Fibroblast of lung (primary cell): ENCODE data around the gene UBXN11. TPM values are rescaled to one million over a fixed set of nuclear protein-coding genes. Genes with fewer than 3 reads are reported as not detected.
A peak's percentile ranks its signal among the peaks of the same experiment; 100 is the strongest.

Source experiments
- DNase-seq, 2 donors: peaks; one replicate each; pipeline versions ENCODE4 v3.0.0 to v3.0.0-alpha.2; 2010; ENCODE audit warnings: low read depth in 2 of 2
- H2AFZ ChIP-seq: 2 replicates; pipeline ENCODE4 v1.5.1; 2012; ENCODE audit warnings: low read length, control low read depth, inconsistent platforms
- H3K27ac ChIP-seq: 2 replicates; pipeline ENCODE4 v1.5.1; 2011; ENCODE audit warnings: low read length, control low read depth; ENCODE audit not compliant: insufficient read depth
- H3K27me3 ChIP-seq: 2 replicates; pipeline ENCODE4 v1.5.1; 2011; ENCODE audit warnings: mild to moderate bottlenecking, low read length; ENCODE audit not compliant: control insufficient read depth, insufficient read depth
- H3K36me3 ChIP-seq: 2 replicates; pipeline ENCODE4 v1.5.1; 2011; ENCODE audit warnings: low read length; ENCODE audit not compliant: control insufficient read depth, insufficient read depth
- H3K4me1 ChIP-seq: 2 replicates; pipeline ENCODE4 v1.5.1; 2011; ENCODE audit warnings: low read length; ENCODE audit not compliant: control insufficient read depth, insufficient read depth; ENCODE audit errors: extremely low read depth
- H3K4me2 ChIP-seq: 2 replicates; pipeline ENCODE4 v1.5.1; 2011; ENCODE audit warnings: low read length, control low read depth; ENCODE audit not compliant: insufficient read depth; ENCODE audit errors: extremely low read depth
- H3K4me3 ChIP-seq, 4 experiments: fragments of 200-600 bp in 1 of 4; sonication (generic) in 1 of 4; replicated peaks in 1 of 4; 2 replicates each; pipeline ENCODE4 v1.5.1; 2011 to 2016; ENCODE audit warnings: low read length in 4 of 4, low read depth in 3 of 4, mild to moderate bottlenecking in 3 of 4, control low read depth in 2 of 4, inconsistent platforms in 1 of 4, mixed read lengths in 1 of 4; ENCODE audit not compliant: insufficient read depth in 1 of 4; ENCODE audit errors: control extremely low read depth in 1 of 4
- H3K79me2 ChIP-seq: 2 replicates; pipeline ENCODE4 v1.5.1; 2012; ENCODE audit warnings: mild to moderate bottlenecking, low read length, inconsistent platforms; ENCODE audit not compliant: control insufficient read depth, insufficient read depth
- H3K9ac ChIP-seq: 2 replicates; pipeline ENCODE4 v1.5.1; 2011; ENCODE audit warnings: mild to moderate bottlenecking, low read length, control low read depth; ENCODE audit not compliant: insufficient read depth
- H3K9me3 ChIP-seq: 2 replicates; pipeline ENCODE4 v1.5.1; 2012; ENCODE audit warnings: low read depth, low read length; ENCODE audit not compliant: control insufficient read depth, insufficient read depth
- H4K20me1 ChIP-seq: 2 replicates; pipeline ENCODE4 v1.5.1; 2011; ENCODE audit warnings: low read length; ENCODE audit not compliant: control insufficient read depth, insufficient read depth; ENCODE audit errors: extremely low read depth
- EZH2 ChIP-seq: IDR thresholded peaks from 2 replicates; pipeline ENCODE4 v1.5.1; 2012; ENCODE audit warnings: low read length, control low read depth, mild to moderate bottlenecking; ENCODE audit errors: missing control alignments
- polyA plus RNA-seq, 2 donors: library from polyadenylated mRNA; depleted of rRNA in 1 of 2; stranded (reverse) in 1 of 2; unstranded in 1 of 2; fragments of >200 nt; gene quantifications; 2 replicates each; pipeline ENCODE4 v1.2.1, GENCODE V29; 2011 to 2012; ENCODE audit warnings: missing spikeins in 1 of 2
- total RNA-seq: library from RNA; depleted of rRNA; stranded (reverse); fragments of >200 nt; gene quantifications from 2 replicates; pipeline ENCODE4 v1.2.1, GENCODE V29; 2014
- TF ChIP-seq, protein P1 (sequence below), 2 donors: IDR thresholded peaks in 1 of 2; conservative IDR thresholded peaks in 1 of 2; 1 replicate in 1 of 2; 2 replicates in 1 of 2; pipeline ENCODE4 v1.5.1; 2011 to 2012; ENCODE audit warnings: low read length in 2 of 2, control low read depth in 1 of 2, inconsistent platforms in 1 of 2, low read depth in 1 of 2, mild to moderate bottlenecking in 1 of 2

Gene UBXN11
- total and polyA plus RNA-seq, 2 donors (not counting 1 experiment from before 2014, with no cell fraction given): 3.5 to 7.1 TPM

GRCh38 chr1:26351590-26352337 is 45.3 kb upstream of the UBXN11 start:
- peak in 1 of 2 donors; percentile 71 for DNase-seq

GRCh38 chr1:26350701-26351589 is 44.5 kb upstream of the UBXN11 start:
- Histone ChIP-seq H3K4me1 (no peaks in the 10 kb centered on the region), H3K36me3 (no peaks in the 10 kb centered on the region), H3K4me2 (no peak overlapping the region), H3K79me2 (no peaks in the 10 kb centered on the region), H3K27me3 (peaks cover 6% of the 10 kb centered on the region), H3K4me3 (no peak overlapping the region), H3K9ac (no peak overlapping the region), H3K9me3 (no peaks in the 10 kb centered on the region), H4K20me1 (no peaks in the 10 kb centered on the region), H3K27ac (no peak overlapping the region), H2AFZ (no peak overlapping the region)
- TF ChIP-seq, protein P1, sequence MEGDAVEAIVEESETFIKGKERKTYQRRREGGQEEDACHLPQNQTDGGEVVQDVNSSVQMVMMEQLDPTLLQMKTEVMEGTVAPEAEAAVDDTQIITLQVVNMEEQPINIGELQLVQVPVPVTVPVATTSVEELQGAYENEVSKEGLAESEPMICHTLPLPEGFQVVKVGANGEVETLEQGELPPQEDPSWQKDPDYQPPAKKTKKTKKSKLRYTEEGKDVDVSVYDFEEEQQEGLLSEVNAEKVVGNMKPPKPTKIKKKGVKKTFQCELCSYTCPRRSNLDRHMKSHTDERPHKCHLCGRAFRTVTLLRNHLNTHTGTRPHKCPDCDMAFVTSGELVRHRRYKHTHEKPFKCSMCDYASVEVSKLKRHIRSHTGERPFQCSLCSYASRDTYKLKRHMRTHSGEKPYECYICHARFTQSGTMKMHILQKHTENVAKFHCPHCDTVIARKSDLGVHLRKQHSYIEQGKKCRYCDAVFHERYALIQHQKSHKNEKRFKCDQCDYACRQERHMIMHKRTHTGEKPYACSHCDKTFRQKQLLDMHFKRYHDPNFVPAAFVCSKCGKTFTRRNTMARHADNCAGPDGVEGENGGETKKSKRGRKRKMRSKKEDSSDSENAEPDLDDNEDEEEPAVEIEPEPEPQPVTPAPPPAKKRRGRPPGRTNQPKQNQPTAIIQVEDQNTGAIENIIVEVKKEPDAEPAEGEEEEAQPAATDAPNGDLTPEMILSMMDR (conservative IDR thresholded peaks at IDR 0.05 in 1 of 2, IDR thresholded peaks at IDR 0.05 in 1 of 2; ENCODE audit: low read depth in 1 of 2, low read length in 2 of 2): no peak
- TF ChIP-seq EZH2: no peak
- DNase-seq: peak in 1 of 2 donors; percentile 27

More at GRCh38 chr1:26351590-26352337, 45.3 kb upstream of the UBXN11 start:
- H3K4me1 ChIP-seq: no peaks in the 10 kb centered on the region
- H3K9ac ChIP-seq: no peak overlapping the region
- no peaks in the 10 kb centered on the region for H3K9me3 ChIP-seq
- peaks cover 10% of the 10 kb centered on the region for H3K27me3 ChIP-seq
- no peaks in the 10 kb centered on the region for H3K79me2 ChIP-seq
- H4K20me1 ChIP-seq: no peaks in the 10 kb centered on the region
- no peak overlapping the region for H2AFZ ChIP-seq
- H3K4me3 ChIP-seq: no peak overlapping the region
- H3K4me2 ChIP-seq: no peak overlapping the region
- TF ChIP-seq, protein P1 (conservative IDR thresholded peaks at IDR 0.05 in 1 of 2, IDR thresholded peaks at IDR 0.05 in 1 of 2; ENCODE audit: low read depth in 1 of 2, low read length in 2 of 2): no peak
- TF ChIP-seq EZH2: no peak
- no peak overlapping the region for H3K27ac ChIP-seq
- no peaks in the 10 kb centered on the region for H3K36me3 ChIP-seq

GRCh38 chr1:26350343-26350700 is 43.9 kb upstream of the UBXN11 start:
- Histone ChIP-seq H3K36me3 (no peaks in the 10 kb centered on the region), H3K4me2 (no peak overlapping the region), H3K9me3 (no peaks in the 10 kb centered on the region), H3K27me3 (no peaks in the 10 kb centered on the region), H3K4me3 (no peak overlapping the region), H3K79me2 (no peaks in the 10 kb centered on the region), H2AFZ (no peak overlapping the region), H3K4me1 (no peaks in the 10 kb centered on the region), H4K20me1 (no peaks in the 10 kb centered on the region), H3K9ac (no peak overlapping the region), H3K27ac (no peak overlapping the region)
- TF ChIP-seq, protein P1 (conservative IDR thresholded peaks at IDR 0.05 in 1 of 2, IDR thresholded peaks at IDR 0.05 in 1 of 2; ENCODE audit: low read depth in 1 of 2, low read length in 2 of 2): no peak
- no peak for TF ChIP-seq EZH2
- DNase-seq: no peak
